Measurements from ENCODE around the gene SMIM24. TPM values are rescaled to one million over a fixed set of nuclear protein-coding genes. Genes with fewer than 3 reads are reported as not detected.
A peak's percentile ranks its signal among the peaks of the same experiment; 100 is the strongest.

Gene SMIM24
- polyA plus RNA-seq, 2 of the 4 experiments (the other 2 are of a cell fraction) = 1.0 to 1.2 TPM

GRCh38 chr19:3515891-3516422 lies 35.6 kb upstream of the SMIM24 start:
- ATAC-seq = no peak

DNA sequence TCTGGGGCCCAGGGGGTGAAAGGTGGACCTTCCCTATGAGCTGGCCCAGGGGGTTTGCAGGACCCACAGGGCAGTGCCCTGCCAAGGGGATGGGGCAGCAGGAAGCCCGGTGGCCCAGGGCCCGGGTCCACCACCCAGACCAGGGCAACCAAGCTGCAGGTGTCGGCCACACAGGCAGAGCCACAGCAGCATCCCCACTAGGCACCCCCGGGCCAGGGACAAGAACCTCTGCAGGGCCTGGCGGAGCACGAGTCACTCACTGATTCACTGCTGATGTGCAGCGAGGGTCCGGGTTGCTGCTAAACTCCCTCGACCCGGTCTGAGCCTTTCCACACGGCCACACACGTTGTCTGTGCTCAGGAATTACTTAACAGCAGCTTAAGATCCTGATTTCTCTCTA lies 34.6 kb upstream of the SMIM24 start:
- Histone ChIP-seq H3K4me3 (no peak overlapping the region), H3K27ac (no peak overlapping the region; a peak in 1 of 6 replicates), H3K9me3 (no peaks in the 10 kb centered on the region), H3K4me1 (peaks cover 13% of the 10 kb centered on the region; the same call in 2 of the 3 replicates), H3K4me2 (no peak overlapping the region)
- CTCF ChIA-PET = interaction anchor here (1.2 kb wide), 1 partner anchor 31 kb away, joined by 3 read pairs; no protein-coding TSS in a partner anchor
- POLR2A ChIA-PET = no interaction called here
- ATAC-seq = no peak
- WGBS (ENCODE audit: missing lambda C conversion rate) = 85% methylated on average over 9 of the region's 12 CpGs
- FAIRE-seq = no peak
- no peak for DNase-seq (ENCODE audit: low read depth in 1 of 2, low spot score in 1 of 2)
- no peak for TF ChIP-seq ZNF302 (CRISPR knock-in tag; IDR thresholded peaks at IDR 0.05)
- TF ChIP-seq ZC3H11A (IDR thresholded peaks at IDR 0.05) = no peak
- TF ChIP-seq, protein P1, sequence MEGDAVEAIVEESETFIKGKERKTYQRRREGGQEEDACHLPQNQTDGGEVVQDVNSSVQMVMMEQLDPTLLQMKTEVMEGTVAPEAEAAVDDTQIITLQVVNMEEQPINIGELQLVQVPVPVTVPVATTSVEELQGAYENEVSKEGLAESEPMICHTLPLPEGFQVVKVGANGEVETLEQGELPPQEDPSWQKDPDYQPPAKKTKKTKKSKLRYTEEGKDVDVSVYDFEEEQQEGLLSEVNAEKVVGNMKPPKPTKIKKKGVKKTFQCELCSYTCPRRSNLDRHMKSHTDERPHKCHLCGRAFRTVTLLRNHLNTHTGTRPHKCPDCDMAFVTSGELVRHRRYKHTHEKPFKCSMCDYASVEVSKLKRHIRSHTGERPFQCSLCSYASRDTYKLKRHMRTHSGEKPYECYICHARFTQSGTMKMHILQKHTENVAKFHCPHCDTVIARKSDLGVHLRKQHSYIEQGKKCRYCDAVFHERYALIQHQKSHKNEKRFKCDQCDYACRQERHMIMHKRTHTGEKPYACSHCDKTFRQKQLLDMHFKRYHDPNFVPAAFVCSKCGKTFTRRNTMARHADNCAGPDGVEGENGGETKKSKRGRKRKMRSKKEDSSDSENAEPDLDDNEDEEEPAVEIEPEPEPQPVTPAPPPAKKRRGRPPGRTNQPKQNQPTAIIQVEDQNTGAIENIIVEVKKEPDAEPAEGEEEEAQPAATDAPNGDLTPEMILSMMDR (IDR thresholded peaks at IDR 0.05) = no peak
- no peak for TF ChIP-seq KDM5A (IDR thresholded peaks at IDR 0.05)
- no peak for TF ChIP-seq E2F6 (IDR thresholded peaks at IDR 0.05; ENCODE audit: borderline replicate concordance, low read depth)
- TF ChIP-seq HOXB13 (CRISPR knock-in tag; IDR thresholded peaks at IDR 0.05; ENCODE audit: low read depth) = no peak
- no peak for TF ChIP-seq REST (IDR thresholded peaks at IDR 0.05)
- no peak for TF ChIP-seq NFE2L2 (conservative IDR thresholded peaks at IDR 0.05; ENCODE audit: low read length)

More at GRCh38 chr19:3515891-3516422, 35.6 kb upstream of the SMIM24 start:
- WGBS (ENCODE audit: missing lambda C conversion rate) = 88% methylated on average over 7 of the region's 15 CpGs
- Histone ChIP-seq H3K9me3 (no peaks in the 10 kb centered on the region), H3K4me2 (no peak overlapping the region), H3K4me1 (peaks cover 13% of the 10 kb centered on the region; the same call in 2 of the 3 replicates), H3K4me3 (no peak overlapping the region), H3K27ac (no peak overlapping the region)
- DNase-seq (ENCODE audit: low read depth in 1 of 2, low spot score in 1 of 2) (no peak), FAIRE-seq (no peak)
- CTCF ChIA-PET = interaction anchor here (0.9 to 3.2 kb wide), 2 partner anchors 11 to 29 kb away, joined by 3 to 12 read pairs; no protein-coding TSS in a partner anchor
- TF ChIP-seq POLR2A (IDR thresholded peaks at IDR 0.05; ENCODE audit: low read length) = no peak
- TF ChIP-seq CBX2 (IDR thresholded peaks at IDR 0.05; ENCODE audit: borderline replicate concordance, low read depth) = no peak
- TF ChIP-seq HOXB13 (CRISPR knock-in tag; IDR thresholded peaks at IDR 0.05; ENCODE audit: low read depth) = no peak
- POLR2A ChIA-PET = no interaction called here

DNA sequence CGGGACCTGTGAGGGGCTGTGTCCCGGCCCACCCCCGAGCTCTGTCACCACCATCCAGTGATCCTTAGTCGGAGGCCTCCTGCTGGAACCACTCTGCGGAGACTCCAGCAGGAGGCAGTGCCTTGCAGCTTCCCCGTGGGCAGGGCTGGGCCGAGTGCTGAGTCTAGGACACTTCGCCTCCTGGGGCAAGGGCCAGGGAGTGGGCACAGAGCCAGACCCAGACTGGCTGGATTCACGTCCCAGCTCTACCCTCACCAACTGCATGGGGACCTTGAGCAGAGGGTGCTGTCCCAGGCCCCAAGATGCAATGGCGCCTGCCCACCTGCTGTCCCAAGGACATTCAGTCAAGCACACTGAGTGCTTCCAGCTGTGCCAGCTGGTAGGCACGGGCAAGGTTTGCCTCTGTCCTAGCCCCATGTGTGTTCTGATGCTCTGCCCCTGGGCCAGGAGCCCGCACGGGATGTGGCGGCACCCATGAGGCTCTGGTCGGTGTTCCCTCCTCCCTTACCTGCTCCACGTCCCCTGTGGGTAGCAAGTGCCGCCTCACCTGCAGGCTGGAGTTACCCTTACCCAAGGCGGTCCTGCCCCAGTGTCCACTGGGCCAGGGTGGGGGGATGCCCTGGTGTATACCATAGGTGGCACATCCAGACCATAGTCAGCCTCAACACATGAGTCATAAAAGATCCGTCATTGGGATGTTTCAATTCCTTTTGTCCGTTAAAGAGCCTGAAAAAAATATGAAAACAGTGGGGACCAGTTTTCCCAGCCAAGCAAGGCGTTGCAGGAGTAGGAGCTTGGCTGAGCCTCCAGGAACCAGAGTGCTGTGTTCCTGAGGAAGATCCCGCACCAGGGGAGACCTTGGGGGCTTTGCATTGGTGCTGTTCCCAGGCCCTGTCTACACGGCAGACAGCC lies 33.2 kb upstream of the SMIM24 start:
- H3K4me3 ChIP-seq = no peak overlapping the region
- DNase-seq (ENCODE audit: low read depth in 1 of 2, low spot score in 1 of 2) (no peak), ATAC-seq (peak; percentile 27 to 37; a peak in 3 of 6 replicates), FAIRE-seq (no peak)
- no peak overlapping the region for H3K4me2 ChIP-seq
- H3K4me1 ChIP-seq = peaks cover 26% of the 10 kb centered on the region
- ChIA-PET CTCF (interaction anchor here (0.5 to 1.9 kb wide), 4 partner anchors 32 to 627 kb away, joined by 3 to 10 read pairs (median 3); no protein-coding TSS in a partner anchor), POLR2A (no interaction called here)
- H3K27ac ChIP-seq = no peak overlapping the region
- WGBS (ENCODE audit: missing lambda C conversion rate) = 90% methylated on average over 12 of the region's 23 CpGs
- no peaks in the 10 kb centered on the region for H3K9me3 ChIP-seq
- TF ChIP-seq HES2 (IDR thresholded peaks at IDR 0.05) = no peak
- TF ChIP-seq MAX (IDR thresholded peaks at IDR 0.05) = no peak
- TF ChIP-seq CEBPB (IDR thresholded peaks at IDR 0.05) = no peak
- TF ChIP-seq HOXB13 (CRISPR knock-in tag; IDR thresholded peaks at IDR 0.05; ENCODE audit: low read depth) = no peak
- TF ChIP-seq, protein P2, sequence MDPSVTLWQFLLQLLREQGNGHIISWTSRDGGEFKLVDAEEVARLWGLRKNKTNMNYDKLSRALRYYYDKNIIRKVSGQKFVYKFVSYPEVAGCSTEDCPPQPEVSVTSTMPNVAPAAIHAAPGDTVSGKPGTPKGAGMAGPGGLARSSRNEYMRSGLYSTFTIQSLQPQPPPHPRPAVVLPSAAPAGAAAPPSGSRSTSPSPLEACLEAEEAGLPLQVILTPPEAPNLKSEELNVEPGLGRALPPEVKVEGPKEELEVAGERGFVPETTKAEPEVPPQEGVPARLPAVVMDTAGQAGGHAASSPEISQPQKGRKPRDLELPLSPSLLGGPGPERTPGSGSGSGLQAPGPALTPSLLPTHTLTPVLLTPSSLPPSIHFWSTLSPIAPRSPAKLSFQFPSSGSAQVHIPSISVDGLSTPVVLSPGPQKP (IDR thresholded peaks at IDR 0.05; ENCODE audit: low read depth, low read length) = no peak
- no peak for TF ChIP-seq ESRRA (IDR thresholded peaks at IDR 0.05; ENCODE audit: borderline replicate concordance, low read length)
- TF ChIP-seq, protein P3, sequence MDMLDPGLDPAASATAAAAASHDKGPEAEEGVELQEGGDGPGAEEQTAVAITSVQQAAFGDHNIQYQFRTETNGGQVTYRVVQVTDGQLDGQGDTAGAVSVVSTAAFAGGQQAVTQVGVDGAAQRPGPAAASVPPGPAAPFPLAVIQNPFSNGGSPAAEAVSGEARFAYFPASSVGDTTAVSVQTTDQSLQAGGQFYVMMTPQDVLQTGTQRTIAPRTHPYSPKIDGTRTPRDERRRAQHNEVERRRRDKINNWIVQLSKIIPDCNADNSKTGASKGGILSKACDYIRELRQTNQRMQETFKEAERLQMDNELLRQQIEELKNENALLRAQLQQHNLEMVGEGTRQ (IDR thresholded peaks at IDR 0.05) = no peak
- TF ChIP-seq ZC3H11A (IDR thresholded peaks at IDR 0.05) = no peak
- no peak for TF ChIP-seq TFCP2L1 (CRISPR knock-in tag; IDR thresholded peaks at IDR 0.05)
- no peak for TF ChIP-seq GATA3 (IDR thresholded peaks at IDR 0.05; ENCODE audit: borderline replicate concordance)
- no peak for TF ChIP-seq PHF8 (IDR thresholded peaks at IDR 0.05; ENCODE audit: borderline replicate concordance, low read depth)
- no peak for TF ChIP-seq RAD21 (conservative IDR thresholded peaks at IDR 0.05 in 1 of 2, IDR thresholded peaks at IDR 0.05 in 1 of 2)
- no peak for TF ChIP-seq HOXB5 (CRISPR knock-in tag; IDR thresholded peaks at IDR 0.05)
- no peak for TF ChIP-seq HDAC2 (IDR thresholded peaks at IDR 0.05)

All from A549 (cell line).